RWPE1 (cell line): ENCODE results near the gene UBXN10.

ENCODE experiments used
- CTCF ChIA-PET: fragments of 350-600 bp; sonication (Branson Sonifier 250); formaldehyde crosslinking; extraction: SDS; loops from one replicate; lab custom pipeline; 2021; lab: Yijun Ruan, JAX
- POLR2A ChIA-PET: fragments of 400-600 bp; formaldehyde crosslinking; extraction: SDS; loops from one replicate; lab custom pipeline; 2020; ENCODE audit warnings: antibody characterized with exemption; ENCODE audit not compliant: low non-redundant PET; lab: Yijun Ruan, JAX
- DNase-seq: peaks from one replicate; pipeline ENCODE4 v3.0.0; 2012; ENCODE audit warnings: low spot score
- H3K27ac ChIP-seq: fragments of 450-650 bp; 2 replicates; pipeline ENCODE4 v1.5.1; 2017
- CTCF ChIP-seq: fragments of 450-650 bp; conservative IDR thresholded peaks from 2 replicates; pipeline ENCODE4 v1.5.1; 2017; ENCODE audit warnings: low read depth, mild to moderate bottlenecking

The UBXN10 gene

DNA sequence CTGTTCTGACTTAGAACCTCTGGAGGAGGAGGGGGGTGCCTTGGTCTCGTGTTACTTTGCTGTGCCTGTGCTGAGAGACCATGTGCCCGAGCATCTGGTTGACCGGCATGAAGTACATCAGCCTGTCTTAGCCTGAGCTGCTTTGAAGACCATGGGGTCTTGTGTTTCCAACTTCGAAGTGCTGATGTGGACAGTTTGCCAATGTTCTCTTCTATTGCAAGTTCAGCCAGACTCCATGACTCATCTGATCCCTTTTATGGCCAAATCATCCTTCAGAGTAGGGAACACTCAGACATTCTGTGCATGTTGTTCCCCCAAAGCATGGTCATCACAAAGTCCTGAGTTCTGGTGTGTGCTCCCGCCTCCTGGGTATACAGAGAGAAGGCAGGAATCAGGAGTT lies 6.5 kb downstream of the UBXN10 start:
- CTCF ChIA-PET, result interaction anchor here (1.6 kb wide), 1 partner anchor 20 kb away, joined by 5 read pairs; no protein-coding TSS in a partner anchor
- POLR2A ChIA-PET, result no interaction called here
- no peak for TF ChIP-seq CTCF
- no peak overlapping the region for H3K27ac ChIP-seq
- peak; percentile 27 for DNase-seq

DNA sequence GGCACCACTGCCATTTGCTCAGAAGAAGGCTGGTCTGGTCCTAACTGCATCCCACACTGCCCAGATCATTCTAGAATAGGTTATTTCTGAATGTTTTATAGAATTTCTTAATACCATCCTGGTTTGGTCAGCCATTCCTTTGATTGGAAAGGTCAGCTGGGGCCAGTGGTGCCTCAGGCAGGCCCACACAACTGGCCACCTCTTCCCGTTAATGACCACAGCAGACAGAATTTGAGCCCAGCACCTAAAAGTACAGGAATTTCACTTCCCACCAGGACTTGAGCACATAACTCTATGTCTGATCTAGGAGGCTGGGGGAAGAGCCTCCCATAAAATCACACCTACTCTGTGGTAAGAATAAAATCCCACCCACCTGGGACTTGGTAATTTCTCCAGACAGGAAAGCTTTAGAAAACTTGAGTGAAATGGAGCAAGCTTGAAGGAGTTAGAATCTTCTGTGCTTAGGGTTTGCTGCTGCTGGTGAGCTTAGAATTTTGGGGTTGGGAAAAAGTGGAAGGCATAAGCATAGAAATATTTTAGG lies 7.0 kb downstream of the UBXN10 start:
- no peak overlapping the region for H3K27ac ChIP-seq
- DNase-seq, result no peak
- ChIA-PET POLR2A (no interaction called here), CTCF (interaction anchor here (0.6 to 1.6 kb wide), 3 partner anchors 19 to 1020 kb away, joined by 3 to 5 read pairs (median 5); no protein-coding TSS in a partner anchor)
- TF ChIP-seq CTCF, result no peak

GRCh38 chr1:20194224-20194623 lies 8.3 kb downstream of the UBXN10 start:
- POLR2A ChIA-PET, result no interaction called here
- no peak overlapping the region for H3K27ac ChIP-seq
- TF ChIP-seq CTCF, result no peak
- DNase-seq, result peak; percentile 46
- CTCF ChIA-PET, result interaction anchor here (0.6 to 1.4 kb wide), 8 partner anchors 14 to 785 kb away, joined by 3 to 9 read pairs (median 4); no protein-coding TSS in a partner anchor

- ChIA-PET CTCF (interaction anchor here (0.6 to 1.3 kb wide), 8 partner anchors 15 to 289 kb away, joined by 3 to 4 read pairs (median 3); no protein-coding TSS in a partner anchor), POLR2A (no interaction called here)
- peak; percentile 42 for DNase-seq
- no peak overlapping the region for H3K27ac ChIP-seq
- peak; percentile 57 for TF ChIP-seq CTCF
Observed at GRCh38 chr1:20194757-20195461, 9.0 kb downstream of the UBXN10 start.

DNA sequence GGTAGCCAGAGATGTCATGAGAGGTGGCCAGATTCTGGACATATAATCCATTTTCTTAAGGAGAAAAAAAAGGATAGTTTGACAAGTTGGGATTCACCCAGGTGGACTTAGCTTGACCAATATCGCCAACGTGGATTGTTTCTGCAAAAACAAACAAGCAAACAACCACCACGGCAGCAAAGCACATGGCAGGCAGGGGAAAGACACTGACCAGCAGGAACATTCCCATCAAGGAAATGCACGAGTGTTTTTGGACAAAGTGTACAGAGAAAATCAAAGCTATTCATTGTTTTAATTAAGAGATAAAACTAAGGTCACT lies 9.5 kb downstream of the UBXN10 start:
- ChIA-PET POLR2A (no interaction called here), CTCF (interaction anchor here (0.7 to 1.3 kb wide), 3 partner anchors 8 to 288 kb away, joined by 3 to 9 read pairs (median 3); no protein-coding TSS in a partner anchor)
- no peak overlapping the region for H3K27ac ChIP-seq
- TF ChIP-seq CTCF, result peak; percentile 4; the same call in 1 of the 2 replicates
- DNase-seq, result no peak

- ChIA-PET POLR2A (no interaction called here), CTCF (no interaction called here)
- no peak overlapping the region for H3K27ac ChIP-seq
- no peak for DNase-seq
- no peak for TF ChIP-seq CTCF
Observed at GRCh38 chr1:20197329-20197791, 11.5 kb downstream of the UBXN10 start.
